ENCODE results near the gene U2AF1L4. TPM values are rescaled to one million over a fixed set of nuclear protein-coding genes. Genes with fewer than 3 reads are reported as not detected.

Gene U2AF1L4
- total and polyA plus RNA-seq, 4 donors = 13.0 to 25.5 (median 17.8) TPM

DNA sequence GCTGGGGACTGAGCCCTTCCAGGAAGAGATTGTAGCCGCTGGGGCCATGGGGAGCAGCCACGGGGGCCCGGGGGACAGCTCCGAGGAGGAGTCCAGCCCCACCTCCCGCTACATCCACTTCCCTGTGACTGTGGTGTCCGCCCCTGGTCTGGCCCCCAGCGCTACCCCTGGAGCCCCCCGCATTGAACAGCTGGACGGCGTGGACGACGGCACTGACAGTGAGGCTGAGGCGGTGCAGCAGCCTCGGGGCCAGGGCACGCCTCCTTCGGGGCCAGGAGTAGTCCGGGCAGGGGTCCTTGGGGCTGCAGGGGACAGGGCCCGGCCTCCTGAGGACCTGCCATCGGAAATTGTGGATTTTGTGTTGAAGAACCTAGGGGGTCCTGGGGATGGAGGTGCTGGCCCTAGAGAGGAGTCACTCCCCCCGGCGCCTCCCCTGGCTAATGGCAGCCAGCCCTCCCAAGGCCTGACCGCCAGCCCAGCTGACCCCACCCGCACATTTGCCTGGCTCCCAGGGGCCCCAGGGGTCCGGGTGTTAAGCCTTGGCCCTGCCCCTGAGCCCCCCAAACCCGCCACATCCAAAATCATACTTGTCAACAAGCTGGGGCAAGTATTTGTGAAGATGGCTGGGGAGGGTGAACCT, 12.6 kb downstream of the U2AF1L4 start:
- DNase-seq (no peak), ATAC-seq (ENCODE audit: insufficient read depth, low FRiP score) (no peak)
- 92 to 93% methylated on average over 25 of the region's 25 CpGs for WGBS, 2 donors
- no peak overlapping the region for H3K27ac ChIP-seq (ENCODE audit: low read depth in 1 of 2, low read length in 1 of 2)
- H3K4me3 ChIP-seq = no peak overlapping the region
- TF ChIP-seq, protein P1, sequence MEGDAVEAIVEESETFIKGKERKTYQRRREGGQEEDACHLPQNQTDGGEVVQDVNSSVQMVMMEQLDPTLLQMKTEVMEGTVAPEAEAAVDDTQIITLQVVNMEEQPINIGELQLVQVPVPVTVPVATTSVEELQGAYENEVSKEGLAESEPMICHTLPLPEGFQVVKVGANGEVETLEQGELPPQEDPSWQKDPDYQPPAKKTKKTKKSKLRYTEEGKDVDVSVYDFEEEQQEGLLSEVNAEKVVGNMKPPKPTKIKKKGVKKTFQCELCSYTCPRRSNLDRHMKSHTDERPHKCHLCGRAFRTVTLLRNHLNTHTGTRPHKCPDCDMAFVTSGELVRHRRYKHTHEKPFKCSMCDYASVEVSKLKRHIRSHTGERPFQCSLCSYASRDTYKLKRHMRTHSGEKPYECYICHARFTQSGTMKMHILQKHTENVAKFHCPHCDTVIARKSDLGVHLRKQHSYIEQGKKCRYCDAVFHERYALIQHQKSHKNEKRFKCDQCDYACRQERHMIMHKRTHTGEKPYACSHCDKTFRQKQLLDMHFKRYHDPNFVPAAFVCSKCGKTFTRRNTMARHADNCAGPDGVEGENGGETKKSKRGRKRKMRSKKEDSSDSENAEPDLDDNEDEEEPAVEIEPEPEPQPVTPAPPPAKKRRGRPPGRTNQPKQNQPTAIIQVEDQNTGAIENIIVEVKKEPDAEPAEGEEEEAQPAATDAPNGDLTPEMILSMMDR (IDR thresholded peaks at IDR 0.05; ENCODE audit: control extremely low read depth, extremely low read depth) = no peak
- no peaks in the 10 kb centered on the region for H3K9me3 ChIP-seq (ENCODE audit: control insufficient read depth in 4 of 4, insufficient read depth in 3 of 4, low read length in 3 of 4)
- no peaks in the 10 kb centered on the region for H3K27me3 ChIP-seq (ENCODE audit: control insufficient read depth in 3 of 3, insufficient read depth in 3 of 3, low read length in 2 of 3)
- H3K9ac ChIP-seq (ENCODE audit: insufficient read depth in 1 of 2, low read length in 2 of 2) = no peak overlapping the region
- H3K4me1 ChIP-seq (ENCODE audit: control insufficient read depth in 5 of 5, insufficient read depth in 5 of 5, low read length in 5 of 5) = no peaks in the 10 kb centered on the region
- H3K36me3 ChIP-seq (ENCODE audit: control insufficient read depth in 4 of 4, insufficient read depth in 4 of 4, low read length in 4 of 4) = peaks cover 5 to 82% (median 34%) of the 10 kb centered on the region in 4 donors

DNA sequence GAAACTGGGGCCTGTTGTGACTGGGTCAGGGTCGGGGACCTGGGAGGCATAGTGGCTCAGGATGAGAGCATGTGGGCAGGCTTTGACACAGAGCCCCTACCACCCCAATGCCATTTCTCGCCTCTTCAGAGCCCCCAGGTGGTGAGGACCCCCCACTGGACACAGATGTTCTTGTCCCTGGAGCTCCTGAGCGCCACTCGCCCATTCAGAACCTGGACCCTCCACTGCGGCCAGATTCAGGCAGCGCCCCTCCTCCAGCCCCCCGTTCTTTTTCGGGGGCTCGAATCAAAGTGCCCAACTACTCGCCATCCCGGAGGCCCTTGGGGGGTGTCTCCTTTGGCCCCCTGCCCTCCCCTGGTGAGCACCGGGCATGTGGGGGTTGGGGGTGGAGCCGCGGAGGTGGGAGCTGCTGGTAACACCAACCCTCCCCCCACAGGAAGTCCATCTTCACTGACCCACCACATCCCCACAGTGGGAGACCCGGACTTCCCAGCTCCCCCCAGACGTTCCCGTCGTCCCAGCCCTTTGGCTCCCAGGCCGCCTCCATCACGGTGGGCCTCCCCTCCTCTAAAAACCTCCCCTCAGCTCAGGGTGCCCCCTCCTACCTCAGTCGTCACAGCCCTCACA, 13.3 kb downstream of the U2AF1L4 start:
- ATAC-seq (ENCODE audit: insufficient read depth, low FRiP score) (no peak), DNase-seq (no peak)
- Histone ChIP-seq H3K27me3 (ENCODE audit: control insufficient read depth in 3 of 3, insufficient read depth in 3 of 3, low read length in 2 of 3) (no peaks in the 10 kb centered on the region), H3K9ac (ENCODE audit: insufficient read depth in 1 of 2, low read length in 2 of 2) (no peak overlapping the region), H3K27ac (ENCODE audit: low read depth in 1 of 2, low read length in 1 of 2) (no peak overlapping the region), H3K4me3 (no peak overlapping the region), H3K36me3 (ENCODE audit: control insufficient read depth in 4 of 4, insufficient read depth in 4 of 4, low read length in 4 of 4) (peaks cover 5 to 83% (median 36%) of the 10 kb centered on the region in 4 donors), H3K4me1 (ENCODE audit: control insufficient read depth in 5 of 5, insufficient read depth in 5 of 5, low read length in 5 of 5) (no peaks in the 10 kb centered on the region), H3K9me3 (ENCODE audit: control insufficient read depth in 4 of 4, insufficient read depth in 3 of 4, low read length in 3 of 4) (no peaks in the 10 kb centered on the region)
- TF ChIP-seq, protein P1 (IDR thresholded peaks at IDR 0.05; ENCODE audit: control extremely low read depth, extremely low read depth) = no peak
- WGBS, 2 donors = 90% methylated on average over 21 of the region's 21 CpGs

DNA sequence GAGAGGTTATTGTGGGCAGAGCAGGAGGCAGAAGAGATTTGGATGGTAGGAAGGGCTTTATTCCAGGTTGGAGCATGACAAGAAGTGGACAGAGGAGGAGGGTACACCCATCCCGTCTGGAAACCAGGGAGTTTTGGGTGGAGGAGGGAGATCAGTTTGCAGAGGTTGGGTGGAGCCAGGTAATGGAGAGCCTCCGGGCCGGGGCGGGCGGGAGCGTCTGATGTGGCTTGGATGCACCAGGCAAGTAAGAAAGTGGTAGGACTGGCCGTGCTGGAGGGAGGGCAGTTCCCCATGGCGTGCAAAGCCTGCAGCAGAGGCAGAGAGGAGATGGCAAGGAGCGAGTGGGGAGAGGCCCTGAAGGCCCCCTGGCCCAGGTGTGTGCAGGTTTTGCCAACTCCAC, 13.9 kb downstream of the U2AF1L4 start:
- no peak overlapping the region for H3K27ac ChIP-seq (ENCODE audit: low read depth in 1 of 2, low read length in 1 of 2)
- 86 to 90% methylated on average over 8 to 9 of the region's 9 CpGs for WGBS, 2 donors
- no peaks in the 10 kb centered on the region for H3K4me1 ChIP-seq (ENCODE audit: control insufficient read depth in 5 of 5, insufficient read depth in 5 of 5, low read length in 5 of 5)
- ATAC-seq (ENCODE audit: insufficient read depth, low FRiP score) = no peak
- no peaks in the 10 kb centered on the region for H3K27me3 ChIP-seq (ENCODE audit: control insufficient read depth in 3 of 3, insufficient read depth in 3 of 3, low read length in 2 of 3)
- DNase-seq = no peak
- H3K9me3 ChIP-seq (ENCODE audit: control insufficient read depth in 4 of 4, insufficient read depth in 3 of 4, low read length in 3 of 4) = no peaks in the 10 kb centered on the region
- H3K9ac ChIP-seq (ENCODE audit: insufficient read depth in 1 of 2, low read length in 2 of 2) = no peak overlapping the region
- no peak overlapping the region for H3K4me3 ChIP-seq
- TF ChIP-seq, protein P1 (IDR thresholded peaks at IDR 0.05; ENCODE audit: control extremely low read depth, extremely low read depth) = no peak
- peaks cover 5 to 82% (median 34%) of the 10 kb centered on the region in 4 donors for H3K36me3 ChIP-seq (ENCODE audit: control insufficient read depth in 4 of 4, insufficient read depth in 4 of 4, low read length in 4 of 4)
